Panc1 (cell line): Measurements from ENCODE around the gene CHL1. TPM values are rescaled to one million over a fixed set of nuclear protein-coding genes. Genes with fewer than 3 reads are reported as not detected.

Source experiments
- ATAC-seq: fragments of 200-7000 bp; cut with Tn5 transposase; 2 replicates; pipeline ENCODE4 v1.9.1; 2020; ENCODE audit warnings: mild to moderate bottlenecking, moderate library complexity
- BruUV-seq: library from RNA; stranded (reverse); fragments of 400-500 nt; replicated peaks from 2 replicates; lab custom pipeline; 2021; lab: Mats Ljungman, UMichigan
- CTCF ChIA-PET: fragments of 300-600 bp; sonication (Branson Sonifier 250); formaldehyde crosslinking; loops from one replicate; lab custom pipeline; 2022; ENCODE audit warnings: antibody characterized with exemption; lab: Charles Lee
- POLR2A ChIA-PET: fragments of 300-600 bp; sonication (Branson Sonifier 250); formaldehyde crosslinking; loops from one replicate; lab custom pipeline; 2022; ENCODE audit warnings: antibody characterized with exemption; lab: Charles Lee
- DNase-seq: peaks from one replicate; pipeline ENCODE4 v3.0.0-alpha.2; 2010; ENCODE audit warnings: low read depth, low spot score
- H3K27ac ChIP-seq: 2 replicates; pipeline ENCODE4 v1.5.1; 2011; ENCODE audit warnings: mild to moderate bottlenecking, low read length, inconsistent platforms
- H3K27me3 ChIP-seq: fragments of 200-500 bp; sonication (Bioruptor generic); 2 replicates; pipeline ENCODE4 v1.6.0; 2014; ENCODE audit warnings: low read length, inconsistent platforms; ENCODE audit not compliant: control insufficient read depth, insufficient read depth
- H3K36me3 ChIP-seq: fragments of 200-500 bp; sonication (Bioruptor generic); 2 replicates; pipeline ENCODE4 v1.5.1; 2014; ENCODE audit warnings: inconsistent platforms, mild to moderate bottlenecking, low read length, moderate library complexity; ENCODE audit not compliant: control insufficient read depth, insufficient read depth
- H3K4me1 ChIP-seq: 2 replicates; pipeline ENCODE4 v1.5.1; 2011; ENCODE audit warnings: inconsistent platforms, mild to moderate bottlenecking, low read length, moderate library complexity; ENCODE audit not compliant: control insufficient read depth, insufficient read depth
- H3K4me3 ChIP-seq, 2 experiments: 2 replicates each; pipeline ENCODE4 v1.5.1; 2011 to 2012; ENCODE audit warnings: low read depth in 2 of 2, low read length in 2 of 2, mild to moderate bottlenecking in 2 of 2, inconsistent platforms in 1 of 2, moderate library complexity in 1 of 2
- H3K9me3 ChIP-seq: fragments of 200-500 bp; sonication (Bioruptor generic); 2 replicates; pipeline ENCODE4 v1.5.1; 2014; ENCODE audit warnings: low read depth, mild to moderate bottlenecking, inconsistent platforms, low read length, moderate library complexity; ENCODE audit not compliant: control insufficient read depth, insufficient read depth
- CTCF ChIP-seq: fragments of 450-650 bp; IDR thresholded peaks from 2 replicates; pipeline ENCODE4 v1.5.1; 2017; ENCODE audit warnings: mild to moderate bottlenecking
- POLR2AphosphoS5 ChIP-seq: IDR thresholded peaks from 2 replicates; pipeline ENCODE4 v1.6.1; 2012; ENCODE audit warnings: mild to moderate bottlenecking, low read depth, low read length, moderate library complexity
- REST ChIP-seq, 2 experiments: IDR thresholded peaks; 2 replicates each; pipeline ENCODE4 v1.6.1; 2011 to 2012; ENCODE audit warnings: low read depth in 2 of 2, control low read depth in 1 of 2, low read length in 1 of 2, mild to moderate bottlenecking in 1 of 2, moderate library complexity in 1 of 2; ENCODE audit not compliant: insufficient read depth in 1 of 2
- SIN3A ChIP-seq: IDR thresholded peaks from 2 replicates; pipeline ENCODE4 v1.6.1; 2012; ENCODE audit warnings: low read depth, mild to moderate bottlenecking, low read length, moderate library complexity, borderline replicate concordance; ENCODE audit not compliant: insufficient read depth
- TCF7L2 ChIP-seq: IDR thresholded peaks from 2 replicates; pipeline ENCODE4 v1.6.1; 2011; ENCODE audit warnings: mild to moderate bottlenecking, low read depth, low read length, inconsistent platforms
- in situ Hi-C: cut with HindIII; loops from 2 replicates; pipeline ENCODE4 v1.10.0; 2016; ENCODE audit warnings: low sequenced_read_pairs, low pct_unique_long_range_greater_than_20kb
- intact Hi-C: fragments of 100-400 bp; cut with micrococcal nuclease; formaldehyde crosslinking; loops from one replicate; pipeline ENCODE4 v1.10.0; 2022; ENCODE audit not compliant: unreplicated experiment
- total RNA-seq: library from RNA; stranded (reverse); gene quantifications from one replicate; pipeline ENCODE4 v1.2.1, GENCODE V29; 2021; ENCODE audit not compliant: unreplicated experiment

CHL1 gene
- total RNA-seq, 1 experiment from 2014 or later: not detected

- H3K4me3 ChIP-seq: no peak overlapping the region
- in situ Hi-C loops: no loop called here
- no peaks in the 10 kb centered on the region for H3K9me3 ChIP-seq
- CTCF ChIA-PET: interaction anchor here (1.0 kb wide), 1 partner anchor 23 kb away, joined by 3 read pairs; no protein-coding TSS in a partner anchor
- H3K36me3 ChIP-seq: no peaks in the 10 kb centered on the region
- H3K27ac ChIP-seq: no peak overlapping the region
- intact Hi-C loops: no loop called here
- no peaks in the 10 kb centered on the region for H3K4me1 ChIP-seq
- H3K27me3 ChIP-seq: no peaks in the 10 kb centered on the region
- peak; percentile 13 for DNase-seq
- ATAC-seq: no peak; the same call in 1 of the 2 replicates
- POLR2A ChIA-PET: no interaction called here
- peak; percentile 42; the same call in 1 of the 2 replicates for TF ChIP-seq CTCF
- TF ChIP-seq TCF7L2: no peak
- no TSS peak for BruUV-seq
These were observed 180.6 kb downstream of the CHL1 start for GRCh38 chr3:377158-377561.

GRCh38 chr3:380801-381200, 184.2 kb downstream of the CHL1 start:
- ChIA-PET CTCF (no interaction called here), POLR2A (no interaction called here)
- no peak for DNase-seq
- Histone ChIP-seq H3K36me3 (no peaks in the 10 kb centered on the region), H3K27me3 (no peaks in the 10 kb centered on the region), H3K4me1 (no peaks in the 10 kb centered on the region), H3K9me3 (no peaks in the 10 kb centered on the region), H3K4me3 (no peak overlapping the region), H3K27ac (no peak overlapping the region)
- no peak for ATAC-seq
- in situ Hi-C loops: no loop called here
- intact Hi-C loops: no loop called here
- BruUV-seq: no TSS peak
- TF ChIP-seq CTCF (no peak), POLR2AphosphoS5 (no peak), REST (IDR thresholded peaks at IDR 0.05; ENCODE audit: insufficient read depth in 1 of 2, low read depth in 2 of 2, low read length in 1 of 2) (no peak), SIN3A (no peak), TCF7L2 (no peak)
